HCEC 1CT (cell line): ENCODE measurements around the gene APIP.

Source experiments
- DNase-seq: peaks from one replicate; pipeline ENCODE4 v3.0.0-alpha.2; 2017

Gene APIP

GRCh38 chr11:34916015-34916842, at the start of gene APIP, which contains the start of gene PDHX:
Gene APIP, minus strand, starts transcription at chr11:34916379. Its CDS starts 95 bp downstream, at chr11:34916284.
Gene PDHX, plus strand, starts transcription at chr11:34916618. Its CDS starts 38 bp downstream, at chr11:34916656.
- peak; percentile 95 for DNase-seq

GRCh38 chr11:34964610-34965331, 48.6 kb upstream of the APIP start:
- DNase-seq = no peak

GRCh38 chr11:34963351-34963750, 47.2 kb upstream of the APIP start:
- no peak for DNase-seq

GRCh38 chr11:34962034-34962433, 45.9 kb upstream of the APIP start:
- DNase-seq = no peak

GRCh38 chr11:34960277-34960676, 44.1 kb upstream of the APIP start:
- no peak for DNase-seq

GRCh38 chr11:34959770-34960169, 43.6 kb upstream of the APIP start:
- DNase-seq = no peak

GRCh38 chr11:34957606-34958005, 41.4 kb upstream of the APIP start:
- no peak for DNase-seq

- DNase-seq = no peak
These were observed 41.0 kb upstream of the APIP start for GRCh38 chr11:34957206-34957605.

- no peak for DNase-seq
These were observed 37.8 kb upstream of the APIP start for GRCh38 chr11:34953955-34954354.

GRCh38 chr11:34948696-34949095, 32.5 kb upstream of the APIP start:
- no peak for DNase-seq

- DNase-seq = no peak
These were observed 28.5 kb upstream of the APIP start for GRCh38 chr11:34944692-34945091.

- DNase-seq = no peak
These were observed 25.5 kb upstream of the APIP start for GRCh38 chr11:34941688-34942087.

GRCh38 chr11:34940026-34940677, 24.0 kb upstream of the APIP start:
- DNase-seq = no peak

GRCh38 chr11:34938611-34939010, 22.4 kb upstream of the APIP start:
- no peak for DNase-seq

- no peak for DNase-seq
These were observed 20.9 kb upstream of the APIP start for GRCh38 chr11:34936945-34937629.

GRCh38 chr11:34929794-34930763, 13.9 kb upstream of the APIP start:
- no peak for DNase-seq

- no peak for DNase-seq
These were observed 12.9 kb upstream of the APIP start for GRCh38 chr11:34928960-34929680.

- DNase-seq = no peak
These were observed 12.2 kb upstream of the APIP start for GRCh38 chr11:34928268-34928959.

- DNase-seq = peak; percentile 85
These were observed 10.6 kb upstream of the APIP start for GRCh38 chr11:34926831-34927132.

- DNase-seq = peak; percentile 64
These were observed 10.1 kb upstream of the APIP start for GRCh38 chr11:34926101-34926830.
